Left colon (tissue), 2 donors: ENCODE measurements around the gene ZFPM1. TPM values are rescaled to one million over a fixed set of nuclear protein-coding genes. Genes with fewer than 3 reads are reported as not detected.

Experiments
- ATAC-seq: fragments of 200-7000 bp; cut with Tn5 transposase; one replicate; pipeline ENCODE4 v1.9.1; 2020; ENCODE audit warnings: mild to moderate bottlenecking, moderate library complexity
- DNase-seq, 2 donors: peaks; one replicate each; pipeline ENCODE4 v3.0.0-alpha.2; 2020
- intact Hi-C, 2 donors: fragments of 100-400 bp; cut with DNase I in 1 of 2; cut with micrococcal nuclease in 1 of 2; formaldehyde crosslinking; loops; one replicate each; pipeline versions ENCODE4 v1.11.2 to v1.14.0; 2022; cut with DNase I, micrococcal nuclease
- total RNA-seq, 2 donors: library from RNA; stranded (reverse); fragmentation: NEBNext Ultra II Directional; extraction: Animal tissue kit (Norgen Biotek cat#: 25700); gene quantifications; one replicate each; pipeline ENCODE4 v1.2.1, GENCODE V29; 2021
- donor health status: DM: no; HTN: no; CAD: no.
- donor health status: DM: yes; HTN: yes; CAD: no.

ZFPM1 gene
- total RNA-seq, 2 donors from 2014 or later, result 8.0 to 11.3 TPM

GRCh38 chr16:88430524-88431446 is 22.3 kb upstream of the ZFPM1 start:
- DNase-seq, result peak in 1 of 2 donors; percentile 45
- peak; percentile 21 for ATAC-seq
- intact Hi-C loops, result no loop called here

GRCh38 chr16:88431651-88432050 is 21.4 kb upstream of the ZFPM1 start:
- intact Hi-C loops, result no loop called here
- no peak for DNase-seq
- no peak for ATAC-seq

DNA sequence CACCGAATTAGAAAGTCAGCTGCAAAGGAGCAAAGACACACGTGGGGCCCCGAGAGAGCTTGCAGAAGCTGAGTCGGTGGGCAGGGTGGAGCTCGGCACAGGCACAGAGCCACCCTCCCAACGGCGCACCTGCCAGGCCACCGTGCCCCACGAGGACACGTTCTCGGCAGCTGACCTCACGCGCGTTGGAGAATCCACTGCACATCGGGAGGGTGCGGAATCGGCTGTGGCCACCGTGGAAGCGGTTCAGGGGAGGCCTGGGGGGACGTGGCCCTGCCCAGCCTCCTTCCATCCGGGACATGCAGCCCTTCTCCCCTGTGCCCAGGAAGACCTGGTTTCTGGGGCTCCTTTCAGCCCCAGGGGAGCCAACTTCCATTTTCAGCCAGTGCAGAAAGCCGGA is 20.9 kb upstream of the ZFPM1 start:
- DNase-seq (no peak), ATAC-seq (no peak)
- intact Hi-C loops, result no loop called here

GRCh38 chr16:88432753-88433152 is 20.3 kb upstream of the ZFPM1 start:
- ATAC-seq, result no peak
- DNase-seq, result no peak
- intact Hi-C loops, result no loop called here

GRCh38 chr16:88433632-88434352 is 19.3 kb upstream of the ZFPM1 start:
- DNase-seq, result no peak
- intact Hi-C loops, result no loop called here
- ATAC-seq, result no peak

DNA sequence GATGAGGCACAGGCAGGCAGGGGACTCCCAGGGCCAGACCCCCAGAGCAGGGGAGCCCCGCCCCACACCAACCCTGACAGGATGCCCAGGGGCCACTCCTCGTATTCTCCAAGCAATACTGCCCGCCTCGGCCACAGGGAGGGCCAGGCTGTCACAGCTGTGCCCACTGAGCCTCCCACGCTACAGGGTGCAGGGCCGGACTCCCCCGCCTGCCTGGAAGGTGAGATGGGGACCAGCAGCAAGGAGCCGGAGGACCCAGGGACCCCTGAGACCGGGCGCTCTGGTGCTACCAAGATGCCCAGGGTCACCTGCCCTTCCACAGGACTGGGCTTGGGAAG is 18.8 kb upstream of the ZFPM1 start:
- no peak for ATAC-seq
- intact Hi-C loops, result no loop called here

DNA sequence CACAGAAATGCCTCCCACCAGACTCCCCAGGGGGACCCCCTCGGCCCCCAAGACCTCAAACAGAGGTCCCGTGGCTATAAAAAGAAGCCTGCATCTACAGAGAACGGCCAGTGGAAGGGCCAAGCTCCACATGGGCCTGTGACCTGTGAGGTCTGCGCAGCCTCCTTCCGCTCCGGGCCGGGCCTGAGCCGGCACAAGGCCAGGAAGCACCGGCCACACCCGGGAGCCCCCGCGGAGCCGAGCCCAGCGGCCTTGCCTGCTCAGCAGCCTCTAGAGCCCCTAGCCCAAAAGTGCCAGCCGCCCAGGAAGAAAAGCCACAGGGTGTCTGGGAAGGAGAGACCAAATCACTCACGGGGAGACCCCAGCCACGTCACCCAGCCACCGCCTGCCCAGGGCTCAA is 18.3 kb upstream of the ZFPM1 start:
- intact Hi-C loops, result no loop called here
- no peak for DNase-seq
- ATAC-seq, result no peak

More for the DNA sequence above, 18.8 kb upstream of the ZFPM1 start:
- DNase-seq, result no peak

- intact Hi-C loops, result no loop called here
- ATAC-seq (no peak), DNase-seq (no peak)
Measured at GRCh38 chr16:88435437-88436355, 17.4 kb upstream of the ZFPM1 start.

DNA sequence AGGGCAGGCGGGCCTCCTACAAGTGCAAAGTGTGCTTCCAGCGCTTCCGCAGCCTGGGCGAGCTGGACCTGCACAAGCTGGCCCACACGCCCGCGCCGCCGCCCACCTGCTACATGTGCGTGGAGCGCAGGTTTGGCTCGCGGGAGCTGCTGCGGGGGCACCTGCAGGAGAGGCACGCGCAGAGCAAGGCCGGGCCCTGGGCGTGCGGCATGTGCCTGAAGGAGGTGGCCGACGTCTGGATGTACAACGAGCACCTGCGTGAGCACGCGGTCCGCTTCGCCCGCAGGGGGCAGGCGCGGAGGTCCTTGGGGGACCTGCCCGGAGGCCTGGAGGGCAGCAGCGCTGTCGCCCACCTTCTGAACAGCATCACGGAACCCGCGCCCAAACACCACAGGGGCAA is 16.3 kb upstream of the ZFPM1 start:
- no peak for DNase-seq
- intact Hi-C loops, result no loop called here
- ATAC-seq, result no peak

DNA sequence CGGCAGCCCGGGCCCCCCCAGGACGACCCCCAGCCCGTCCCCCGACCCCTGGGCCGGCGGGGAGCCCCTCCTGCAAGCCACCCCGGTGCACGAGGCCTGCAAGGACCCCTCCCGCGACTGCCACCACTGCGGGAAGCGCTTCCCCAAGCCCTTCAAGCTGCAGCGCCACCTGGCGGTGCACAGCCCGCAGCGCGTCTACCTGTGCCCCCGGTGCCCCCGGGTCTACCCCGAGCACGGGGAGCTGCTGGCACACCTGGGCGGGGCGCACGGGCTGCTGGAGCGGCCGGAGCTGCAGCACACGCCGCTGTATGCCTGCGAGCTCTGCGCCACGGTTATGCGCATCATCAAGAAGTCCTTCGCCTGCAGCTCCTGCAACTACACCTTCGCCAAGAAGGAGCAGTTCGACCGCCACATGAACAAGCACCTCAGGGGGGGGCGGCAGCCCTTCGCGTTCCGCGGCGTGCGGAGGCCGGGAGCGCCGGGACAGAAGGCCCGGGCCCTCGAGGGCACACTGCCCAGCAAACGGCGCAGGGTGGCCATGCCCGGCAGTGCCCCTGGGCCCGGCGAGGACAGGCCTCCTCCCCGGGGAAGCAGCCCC is 15.6 kb upstream of the ZFPM1 start:
- ATAC-seq, result peak; percentile 72
- peak in 1 of 2 donors; percentile 73 for DNase-seq
- intact Hi-C loops, result no loop called here

GRCh38 chr16:88438084-88438870 is 14.8 kb upstream of the ZFPM1 start:
- ATAC-seq, result no peak

DNA sequence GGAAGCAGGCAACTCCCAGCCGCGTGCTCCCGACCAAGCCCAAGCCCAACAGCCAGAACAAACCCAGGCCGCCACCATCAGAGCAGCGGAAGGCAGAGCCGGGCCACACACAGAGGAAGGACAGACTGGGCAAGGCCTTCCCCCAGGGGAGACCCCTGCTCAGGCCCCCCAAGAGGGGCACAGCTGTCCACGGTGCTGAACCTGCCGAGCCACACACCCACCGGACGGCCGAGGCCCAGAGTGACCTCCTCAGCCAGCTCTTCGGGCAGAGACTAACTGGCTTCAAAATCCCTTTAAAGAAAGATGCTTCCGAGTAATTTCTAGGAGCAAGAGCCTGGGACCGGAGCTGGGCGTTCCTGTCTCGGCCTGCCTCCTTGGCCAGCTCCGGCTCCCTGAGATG is 14.1 kb upstream of the ZFPM1 start:
- intact Hi-C loops, result no loop called here
- ATAC-seq (no peak), DNase-seq (no peak)

More at GRCh38 chr16:88438084-88438870, 14.8 kb upstream of the ZFPM1 start:
- no peak for DNase-seq
- intact Hi-C loops, result no loop called here

DNA sequence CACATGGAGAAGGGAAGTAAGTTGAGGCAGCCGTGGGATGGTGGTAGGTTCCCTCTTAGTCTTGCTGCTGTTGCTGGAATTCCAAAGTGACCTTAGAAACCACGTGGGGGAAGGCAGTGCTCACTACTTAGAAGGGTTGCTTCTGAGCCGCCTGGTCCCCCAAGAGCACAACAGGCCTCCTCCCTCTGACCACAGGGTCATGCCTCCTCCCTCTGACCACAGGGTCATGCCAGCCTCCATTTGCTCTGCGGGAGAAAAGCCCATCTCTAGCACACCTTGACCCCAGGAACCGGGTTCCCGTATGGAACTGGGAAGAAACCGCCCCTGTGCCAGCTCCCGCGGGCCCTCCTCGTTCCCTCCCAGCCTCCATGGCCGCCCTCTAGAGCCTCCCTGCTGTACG is 13.4 kb upstream of the ZFPM1 start:
- DNase-seq (no peak), ATAC-seq (no peak)
- intact Hi-C loops, result loop anchor here in 1 of 2 donors (10.0 kb wide), 1 partner anchor 125 kb away; no protein-coding TSS in a partner anchor

DNA sequence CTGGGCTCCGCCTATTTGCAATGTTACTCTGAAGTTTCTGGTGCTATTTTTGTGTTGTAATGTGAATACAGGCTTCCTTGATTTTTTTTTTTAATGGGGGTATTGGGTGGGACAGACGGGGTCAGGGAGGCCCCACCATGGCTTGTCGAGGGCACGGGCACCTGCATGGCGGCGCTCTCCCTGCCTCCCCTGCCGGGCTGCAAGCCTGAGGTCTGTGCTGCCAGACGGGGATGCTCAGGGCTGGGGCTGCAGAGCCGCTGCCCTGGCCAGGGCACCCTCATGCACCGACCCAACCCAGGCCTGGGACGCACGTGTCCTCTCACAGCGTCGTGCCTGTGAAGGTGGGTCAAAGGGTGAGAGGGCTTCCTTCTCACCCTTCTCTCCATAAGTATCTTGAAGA is 13.0 kb upstream of the ZFPM1 start:
- intact Hi-C loops, result loop anchor here in 1 of 2 donors (10.0 kb wide), 1 partner anchor 125 kb away; no protein-coding TSS in a partner anchor
- ATAC-seq (no peak), DNase-seq (no peak)

GRCh38 chr16:88440686-88441405 is 12.2 kb upstream of the ZFPM1 start:
- DNase-seq (no peak), ATAC-seq (no peak)
- intact Hi-C loops, result loop anchor here in 1 of 2 donors (10.0 kb wide), 1 partner anchor 124 kb away; no protein-coding TSS in a partner anchor

- intact Hi-C loops, result loop anchor here in 1 of 2 donors (10.0 kb wide), 1 partner anchor 123 kb away; no protein-coding TSS in a partner anchor
- ATAC-seq, result no peak
- no peak for DNase-seq
Measured at GRCh38 chr16:88441460-88441859, 11.6 kb upstream of the ZFPM1 start.

GRCh38 chr16:88442383-88442726 is 10.7 kb upstream of the ZFPM1 start:
- ATAC-seq (no peak), DNase-seq (no peak)
- intact Hi-C loops, result loop anchor here in 1 of 2 donors (2.0 to 10.0 kb wide), 2 partner anchors 84 to 122 kb away; no protein-coding TSS in a partner anchor
